ENCODE data around the gene GUCY2C.
"Not testable (repeated sequence)": the region's sequence is repeated elsewhere in the genome, so short reads cannot be mapped to it uniquely, and the experiment has no call there.

Gene GUCY2C

GRCh38 chr12:14696265-14696741 is at the start of gene GUCY2C:
GUCY2C (minus strand) TSS chr12:14696599; CDS start chr12:14696448, 151 bp downstream.
- DNase-seq, result no peak

GRCh38 chr12:14743061-14743460 is 46.7 kb upstream of the GUCY2C start:
- no peak for DNase-seq

GRCh38 chr12:14741942-14742341 is 45.5 kb upstream of the GUCY2C start:
- DNase-seq, result no peak

GRCh38 chr12:14741153-14741552 is 44.8 kb upstream of the GUCY2C start:
- DNase-seq, result no peak

- not testable (repeated sequence) for DNase-seq
Observed at GRCh38 chr12:14736441-14736840, 40.0 kb upstream of the GUCY2C start.

GRCh38 chr12:14731821-14732220 is 35.4 kb upstream of the GUCY2C start:
- no peak for DNase-seq

- DNase-seq, result no peak
Observed at GRCh38 chr12:14729586-14729985, 33.2 kb upstream of the GUCY2C start.

- DNase-seq, result peak; percentile 71
Observed at GRCh38 chr12:14723763-14724162, 27.4 kb upstream of the GUCY2C start.

- peak; percentile 61 for DNase-seq
Observed at GRCh38 chr12:14716848-14717444, 20.5 kb upstream of the GUCY2C start.

GRCh38 chr12:14714437-14714836 is 18.0 kb upstream of the GUCY2C start:
- DNase-seq, result no peak

GRCh38 chr12:14710632-14711320 is 14.4 kb upstream of the GUCY2C start:
- DNase-seq, result no peak

- no peak for DNase-seq
Observed at GRCh38 chr12:14701809-14702568, 5.6 kb upstream of the GUCY2C start.

GRCh38 chr12:14700935-14701334 is 4.5 kb upstream of the GUCY2C start:
- DNase-seq, result no peak

GRCh38 chr12:14699923-14700322 is 3.5 kb upstream of the GUCY2C start:
- DNase-seq, result no peak

GRCh38 chr12:14698555-14698954 is 2.2 kb upstream of the GUCY2C start:
- DNase-seq, result no peak

- DNase-seq, result no peak
Observed at GRCh38 chr12:14695715-14696141, 671 bp downstream of the GUCY2C start.

GRCh38 chr12:14694970-14695369 is 1.4 kb downstream of the GUCY2C start:
- DNase-seq, result no peak

GRCh38 chr12:14694145-14694714 is 2.2 kb downstream of the GUCY2C start:
- no peak for DNase-seq

- no peak for DNase-seq
Observed at GRCh38 chr12:14693116-14693515, 3.3 kb downstream of the GUCY2C start.

- DNase-seq, result peak; percentile 6
Observed at GRCh38 chr12:14691560-14691959, 4.8 kb downstream of the GUCY2C start.

- DNase-seq, result no peak
Observed at GRCh38 chr12:14689996-14690395, 6.4 kb downstream of the GUCY2C start.

GRCh38 chr12:14689144-14689543 is 7.3 kb downstream of the GUCY2C start:
- no peak for DNase-seq

GRCh38 chr12:14682231-14682630 is 14.2 kb downstream of the GUCY2C start:
- DNase-seq, result not testable (repeated sequence)

All from CD4-positive, alpha-beta T cell treated with Interleukin-12 subunit alpha and Interleukin-12 subunit beta, for 1 hour (primary cell).